Progenitor cell of endocrine pancreas (in vitro differentiated cells): ENCODE measurements around the gene SLC9A9. TPM values are rescaled to one million over a fixed set of nuclear protein-coding genes. Genes with fewer than 3 reads are reported as not detected.
A peak's percentile ranks its signal among the peaks of the same experiment; 100 is the strongest.

ENCODE experiments used
- DNase-seq: peaks from one replicate; pipeline ENCODE4 v3.0.0; 2021; ENCODE audit warnings: low spot score; ENCODE audit not compliant: unreplicated experiment
- H3K27ac Mint-ChIP-seq: 2 replicates; pipeline ENCODE4 v1.8.0; 2021; ENCODE audit warnings: mild to moderate bottlenecking, moderate library complexity, mixed read lengths
- H3K27me3 Mint-ChIP-seq: 2 replicates; pipeline ENCODE4 v1.8.0; 2021; ENCODE audit warnings: mixed read lengths
- H3K36me3 Mint-ChIP-seq: 2 replicates; pipeline ENCODE4 v1.8.0; 2022; ENCODE audit warnings: mixed read lengths; ENCODE audit not compliant: insufficient read depth
- H3K4me1 Mint-ChIP-seq: 2 replicates; pipeline ENCODE4 v1.8.0; 2021; ENCODE audit warnings: low read depth, mixed read lengths
- H3K4me3 Mint-ChIP-seq: 2 replicates; pipeline ENCODE4 v1.8.0; 2021; ENCODE audit warnings: low read depth, mild to moderate bottlenecking, moderate library complexity, mixed read lengths
- H3K9me3 Mint-ChIP-seq: 2 replicates; pipeline ENCODE4 v1.8.0; 2021; ENCODE audit warnings: low read depth, mixed read lengths
- CTCF ChIP-seq: fragments of 200-600 bp; sonication (generic); IDR thresholded peaks from one replicate; pipeline ENCODE4 v1.5.0; 2021; ENCODE audit warnings: antibody characterized with exemption, mild to moderate bottlenecking; ENCODE audit not compliant: unreplicated experiment
- total RNA-seq: library from RNA; stranded (reverse); gene quantifications from 2 replicates; pipeline ENCODE4 v1.2.1, GENCODE V29; 2021

Gene SLC9A9
- total RNA-seq, 1 donor from 2014 or later: 0.17 TPM

DNA sequence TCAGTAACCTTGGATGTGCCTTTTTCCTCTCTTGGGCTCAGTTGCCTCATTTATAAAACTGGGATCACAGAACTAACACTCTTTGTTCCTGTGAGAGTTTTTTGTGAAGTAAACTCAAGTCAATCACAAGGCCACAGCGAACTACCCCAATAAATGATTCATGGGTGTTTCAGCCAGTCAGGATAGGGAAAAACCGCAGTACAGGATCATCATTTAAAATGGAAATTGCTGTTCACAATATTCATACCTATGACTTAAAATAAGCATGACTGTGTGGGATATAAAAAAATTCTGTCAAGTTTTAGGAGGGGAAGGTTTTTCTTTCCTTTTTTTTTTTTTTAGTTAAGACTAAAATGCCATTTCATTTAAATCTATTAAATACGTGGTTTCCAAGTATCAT lies 490.6 kb downstream of the SLC9A9 start:
- peaks cover 22% of the 10 kb centered on the region for H3K4me1 Mint-ChIP-seq
- H3K27ac Mint-ChIP-seq: no peak overlapping the region
- DNase-seq: no peak
- H3K4me3 Mint-ChIP-seq: no peak overlapping the region
- H3K36me3 Mint-ChIP-seq: no peaks in the 10 kb centered on the region
- TF ChIP-seq CTCF: no peak
- H3K27me3 Mint-ChIP-seq: peaks cover 4% of the 10 kb centered on the region
- H3K9me3 Mint-ChIP-seq: no peaks in the 10 kb centered on the region

DNA sequence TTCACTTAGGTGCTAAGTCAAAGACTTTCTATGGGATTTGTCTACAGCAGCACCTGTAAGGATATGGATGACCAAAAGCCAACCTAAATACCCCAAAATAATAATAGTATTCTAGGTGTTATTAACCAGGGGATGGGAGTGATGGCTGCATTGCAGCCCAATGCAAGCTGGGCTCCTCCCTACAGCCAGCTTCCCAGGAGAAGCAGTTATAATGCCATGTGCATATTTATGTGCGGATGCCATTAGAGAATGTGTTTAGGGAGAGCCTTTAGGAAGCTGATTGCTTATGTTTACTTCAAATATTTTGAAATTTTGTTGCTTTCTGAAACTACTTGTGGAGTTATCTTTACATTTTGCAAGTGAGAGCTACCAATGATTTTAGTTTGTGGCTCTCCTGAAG lies 491.4 kb downstream of the SLC9A9 start:
- Mint-ChIP-seq H3K36me3 (no peaks in the 10 kb centered on the region), H3K27ac (no peak overlapping the region), H3K27me3 (no peaks in the 10 kb centered on the region), H3K9me3 (no peaks in the 10 kb centered on the region), H3K4me1 (peaks cover 26% of the 10 kb centered on the region), H3K4me3 (no peak overlapping the region)
- DNase-seq: no peak
- TF ChIP-seq CTCF: no peak

DNA sequence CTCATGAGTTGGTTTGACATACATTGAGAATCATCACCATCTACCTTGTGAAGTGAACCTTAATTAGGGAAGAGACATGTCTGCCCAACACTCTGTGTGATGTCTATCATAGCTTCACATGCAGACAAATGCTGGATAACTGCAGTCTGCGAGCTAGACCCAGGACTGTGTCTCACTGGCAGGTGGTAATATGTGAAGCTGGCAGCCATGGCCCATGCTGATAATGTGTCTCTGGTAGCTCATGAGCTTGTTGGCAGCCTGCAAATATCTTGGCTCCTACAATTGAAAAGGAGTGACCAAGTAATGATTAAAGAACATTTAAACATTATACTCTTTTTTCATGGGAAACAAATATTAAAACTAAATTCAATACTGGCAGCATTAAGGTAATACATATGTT lies 493.9 kb downstream of the SLC9A9 start:
- H3K27me3 Mint-ChIP-seq: no peaks in the 10 kb centered on the region

GRCh38 chr3:143352850-143353550 lies 495.3 kb downstream of the SLC9A9 start:
- no peak for DNase-seq
- Mint-ChIP-seq H3K36me3 (no peaks in the 10 kb centered on the region), H3K27ac (peak overlapping the region; percentile 92), H3K27me3 (no peaks in the 10 kb centered on the region), H3K4me3 (no peak overlapping the region), H3K9me3 (no peaks in the 10 kb centered on the region), H3K4me1 (peaks cover 16% of the 10 kb centered on the region)
- TF ChIP-seq CTCF: no peak

More for the DNA sequence above, 493.9 kb downstream of the SLC9A9 start:
- no peak overlapping the region for H3K4me3 Mint-ChIP-seq
- H3K27ac Mint-ChIP-seq: no peak overlapping the region
- no peaks in the 10 kb centered on the region for H3K36me3 Mint-ChIP-seq
- no peak for DNase-seq
- no peak for TF ChIP-seq CTCF
- peaks cover 25% of the 10 kb centered on the region for H3K4me1 Mint-ChIP-seq
- H3K9me3 Mint-ChIP-seq: no peaks in the 10 kb centered on the region

GRCh38 chr3:143351895-143352608 lies 496.2 kb downstream of the SLC9A9 start:
- H3K9me3 Mint-ChIP-seq: no peaks in the 10 kb centered on the region
- no peak overlapping the region for H3K27ac Mint-ChIP-seq
- H3K27me3 Mint-ChIP-seq: no peaks in the 10 kb centered on the region
- DNase-seq: no peak
- no peak for TF ChIP-seq CTCF
- peaks cover 15% of the 10 kb centered on the region for H3K4me1 Mint-ChIP-seq
- H3K36me3 Mint-ChIP-seq: no peaks in the 10 kb centered on the region
- no peak overlapping the region for H3K4me3 Mint-ChIP-seq
